Measurements from ENCODE around the gene PDE4D.

PDE4D gene

DNA sequence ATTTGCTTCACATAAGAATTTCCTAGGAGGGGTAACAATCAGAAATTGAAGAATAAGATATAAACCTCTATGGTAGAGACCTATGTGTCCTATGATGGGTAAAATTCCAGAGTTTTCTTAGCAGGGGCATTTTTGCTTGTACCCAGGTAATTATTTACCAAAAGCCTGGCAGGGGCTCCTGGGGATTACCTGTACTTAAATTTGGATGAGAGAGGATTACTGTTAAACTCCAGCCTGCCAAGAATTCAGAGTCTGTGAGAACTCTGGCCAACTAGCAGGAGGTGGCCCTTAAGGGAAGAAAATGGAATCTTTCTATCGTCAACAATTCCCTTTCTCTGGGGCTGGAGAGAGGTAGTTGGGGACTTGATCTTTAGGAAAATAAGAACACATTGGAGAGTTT is 460.4 kb downstream of the PDE4D start:
- Histone ChIP-seq H2AFZ (ENCODE audit: low read length) (no peak overlapping the region), H2BK12ac (ENCODE audit: low read length) (no peak overlapping the region), H2BK15ac (ENCODE audit: low read length) (no peak overlapping the region), H3K18ac (ENCODE audit: low read length) (no peak overlapping the region), H3K23ac (ENCODE audit: low read depth, low read length, poor library complexity) (no peak overlapping the region), H3K14ac (ENCODE audit: low read length) (no peak overlapping the region), H3K36me3 (replicated peaks in 1 of 2; ENCODE audit: control insufficient read depth in 2 of 2, insufficient read depth in 2 of 2, low read length in 2 of 2) (no peaks in the 10 kb centered on the region), H3K27me3 (ENCODE audit: control insufficient read depth in 3 of 3, insufficient read depth in 3 of 3, low read depth in 1 of 3, low read length in 3 of 3) (no peaks in the 10 kb centered on the region), H3K4me2 (ENCODE audit: insufficient read depth, low read length, poor library complexity, severe bottlenecking) (no peak overlapping the region), H3K4me1 (ENCODE audit: control insufficient read depth in 2 of 2, insufficient read depth in 1 of 2, low read depth in 1 of 2, low read length in 2 of 2) (no peaks in the 10 kb centered on the region), H2AK5ac (ENCODE audit: low read depth, low read length) (no peak overlapping the region), H3K4me3 (ENCODE audit: low read length in 2 of 2) (no peak overlapping the region), H3K9ac (ENCODE audit: low read depth, low read length, poor library complexity) (no peak overlapping the region), H3K27ac (replicated peaks; ENCODE audit: low read length) (no peak overlapping the region), H4K8ac (ENCODE audit: low read depth, low read length) (no peak overlapping the region), H3K9me3 (replicated peaks in 1 of 2; ENCODE audit: control insufficient read depth in 2 of 2, insufficient read depth in 1 of 2, low read depth in 1 of 2, low read length in 2 of 2) (no peaks in the 10 kb centered on the region), H4K91ac (ENCODE audit: low read depth, low read length, poor library complexity) (no peak overlapping the region), H3K4ac (ENCODE audit: low read length) (no peak overlapping the region), H2BK5ac (ENCODE audit: low read length) (no peak overlapping the region), H2BK120ac (ENCODE audit: low read depth, low read length) (no peak overlapping the region), H3K79me1 (ENCODE audit: low read depth, low read length) (no peaks in the 10 kb centered on the region)
- WGBS, 2 donors (ENCODE audit: extremely low coverage in 2 of 2, insufficient read length in 2 of 2, insufficient replicate concordance in 1 of 2): no CpG with 5 or more reads among the region's 1 CpG
- no peak for DNase-seq (ENCODE audit: low spot score)

DNA sequence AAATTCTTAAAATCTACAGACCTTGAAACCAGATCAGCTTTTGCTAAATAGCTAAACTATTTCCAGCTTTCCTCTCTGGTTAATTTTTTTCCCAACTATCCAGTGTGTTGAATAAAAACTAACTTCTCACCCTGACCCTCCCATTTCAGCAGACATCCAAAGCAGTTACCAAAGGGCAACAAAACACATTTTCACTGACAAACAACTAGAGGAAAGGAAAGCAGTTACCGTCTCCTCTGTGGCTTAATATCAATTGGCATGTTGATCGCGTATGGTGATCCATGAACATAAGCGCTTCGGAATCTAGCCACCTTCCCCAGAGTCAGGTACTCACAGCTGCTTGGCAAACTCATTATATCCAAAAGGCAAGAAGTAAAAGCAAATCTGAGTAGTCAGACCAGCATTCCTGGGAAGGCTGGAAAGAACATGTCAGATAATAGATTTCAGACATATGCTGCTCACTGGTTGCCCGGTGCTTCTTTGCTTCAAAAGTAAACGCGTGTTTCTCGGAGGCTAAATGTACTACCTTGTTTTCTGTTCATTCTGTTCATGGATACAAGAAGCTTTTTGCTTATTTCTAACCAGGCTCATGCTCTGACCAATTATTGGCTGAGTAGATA is 463.4 kb downstream of the PDE4D start:
- H3K18ac ChIP-seq (ENCODE audit: low read length): no peak overlapping the region
- no CpG with 5 or more reads among the region's 9 CpGs for WGBS, 2 donors (ENCODE audit: extremely low coverage in 2 of 2, insufficient read length in 2 of 2, insufficient replicate concordance in 1 of 2)

DNA sequence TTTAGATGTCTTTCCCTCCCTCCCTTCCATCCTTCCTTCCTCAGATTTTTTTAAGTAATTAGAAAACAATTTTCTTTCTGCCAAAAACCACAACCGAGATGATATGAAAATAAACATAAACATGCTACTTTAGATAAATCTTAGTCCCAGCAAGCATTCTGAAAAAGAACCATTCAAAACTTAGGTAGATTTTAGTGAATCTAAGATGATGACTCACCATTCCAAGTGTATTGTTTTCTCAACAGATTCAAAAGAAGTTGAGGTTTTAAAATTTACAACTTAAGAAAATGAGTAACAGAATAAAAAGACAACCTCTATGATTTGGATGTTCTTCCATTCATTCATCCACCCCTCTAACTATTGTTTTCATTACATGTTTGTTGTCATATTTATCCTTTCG is 465.1 kb downstream of the PDE4D start:
- Histone ChIP-seq H2BK120ac (ENCODE audit: low read depth, low read length) (no peak overlapping the region), H3K27ac (replicated peaks; ENCODE audit: low read length) (no peak overlapping the region), H3K14ac (ENCODE audit: low read length) (no peak overlapping the region), H2AFZ (ENCODE audit: low read length) (no peak overlapping the region), H2BK12ac (ENCODE audit: low read length) (no peak overlapping the region), H3K4me2 (ENCODE audit: insufficient read depth, low read length, poor library complexity, severe bottlenecking) (no peak overlapping the region), H3K18ac (ENCODE audit: low read length) (no peak overlapping the region), H3K9me3 (replicated peaks in 1 of 2; ENCODE audit: control insufficient read depth in 2 of 2, insufficient read depth in 1 of 2, low read depth in 1 of 2, low read length in 2 of 2) (no peaks in the 10 kb centered on the region), H2AK5ac (ENCODE audit: low read depth, low read length) (no peak overlapping the region), H3K4me3 (ENCODE audit: low read length in 2 of 2) (no peak overlapping the region), H3K36me3 (replicated peaks in 1 of 2; ENCODE audit: control insufficient read depth in 2 of 2, insufficient read depth in 2 of 2, low read length in 2 of 2) (no peaks in the 10 kb centered on the region), H3K79me1 (ENCODE audit: low read depth, low read length) (no peaks in the 10 kb centered on the region), H3K27me3 (ENCODE audit: control insufficient read depth in 3 of 3, insufficient read depth in 3 of 3, low read depth in 1 of 3, low read length in 3 of 3) (no peaks in the 10 kb centered on the region), H4K8ac (ENCODE audit: low read depth, low read length) (no peak overlapping the region), H3K4ac (ENCODE audit: low read length) (no peak overlapping the region), H2BK15ac (ENCODE audit: low read length) (no peak overlapping the region), H3K9ac (ENCODE audit: low read depth, low read length, poor library complexity) (no peak overlapping the region), H3K23ac (ENCODE audit: low read depth, low read length, poor library complexity) (no peak overlapping the region), H4K91ac (ENCODE audit: low read depth, low read length, poor library complexity) (no peak overlapping the region), H3K4me1 (ENCODE audit: control insufficient read depth in 2 of 2, insufficient read depth in 1 of 2, low read depth in 1 of 2, low read length in 2 of 2) (no peaks in the 10 kb centered on the region), H2BK5ac (ENCODE audit: low read length) (no peak overlapping the region)
- WGBS, 2 donors (ENCODE audit: extremely low coverage in 2 of 2, insufficient read length in 2 of 2, insufficient replicate concordance in 1 of 2): no CpG with 5 or more reads among the region's 2 CpGs
- DNase-seq (ENCODE audit: low spot score): no peak

More for the DNA sequence above, 463.4 kb downstream of the PDE4D start:
- Histone ChIP-seq H2AFZ (ENCODE audit: low read length) (no peak overlapping the region), H4K91ac (ENCODE audit: low read depth, low read length, poor library complexity) (no peak overlapping the region), H3K4ac (ENCODE audit: low read length) (no peak overlapping the region), H3K79me1 (ENCODE audit: low read depth, low read length) (no peaks in the 10 kb centered on the region), H2BK12ac (ENCODE audit: low read length) (no peak overlapping the region), H3K9ac (ENCODE audit: low read depth, low read length, poor library complexity) (no peak overlapping the region), H3K9me3 (replicated peaks in 1 of 2; ENCODE audit: control insufficient read depth in 2 of 2, insufficient read depth in 1 of 2, low read depth in 1 of 2, low read length in 2 of 2) (no peaks in the 10 kb centered on the region), H3K27ac (replicated peaks; ENCODE audit: low read length) (no peak overlapping the region), H3K27me3 (ENCODE audit: control insufficient read depth in 3 of 3, insufficient read depth in 3 of 3, low read depth in 1 of 3, low read length in 3 of 3) (no peaks in the 10 kb centered on the region), H3K4me1 (ENCODE audit: control insufficient read depth in 2 of 2, insufficient read depth in 1 of 2, low read depth in 1 of 2, low read length in 2 of 2) (no peaks in the 10 kb centered on the region), H3K23ac (ENCODE audit: low read depth, low read length, poor library complexity) (no peak overlapping the region), H2BK5ac (ENCODE audit: low read length) (no peak overlapping the region), H3K36me3 (replicated peaks in 1 of 2; ENCODE audit: control insufficient read depth in 2 of 2, insufficient read depth in 2 of 2, low read length in 2 of 2) (no peaks in the 10 kb centered on the region), H3K4me3 (ENCODE audit: low read length in 2 of 2) (no peak overlapping the region), H2BK120ac (ENCODE audit: low read depth, low read length) (no peak overlapping the region), H2BK15ac (ENCODE audit: low read length) (no peak overlapping the region), H3K4me2 (ENCODE audit: insufficient read depth, low read length, poor library complexity, severe bottlenecking) (no peak overlapping the region), H3K14ac (ENCODE audit: low read length) (no peak overlapping the region), H2AK5ac (ENCODE audit: low read depth, low read length) (no peak overlapping the region), H4K8ac (ENCODE audit: low read depth, low read length) (no peak overlapping the region)
- no peak for DNase-seq (ENCODE audit: low spot score)

DNA sequence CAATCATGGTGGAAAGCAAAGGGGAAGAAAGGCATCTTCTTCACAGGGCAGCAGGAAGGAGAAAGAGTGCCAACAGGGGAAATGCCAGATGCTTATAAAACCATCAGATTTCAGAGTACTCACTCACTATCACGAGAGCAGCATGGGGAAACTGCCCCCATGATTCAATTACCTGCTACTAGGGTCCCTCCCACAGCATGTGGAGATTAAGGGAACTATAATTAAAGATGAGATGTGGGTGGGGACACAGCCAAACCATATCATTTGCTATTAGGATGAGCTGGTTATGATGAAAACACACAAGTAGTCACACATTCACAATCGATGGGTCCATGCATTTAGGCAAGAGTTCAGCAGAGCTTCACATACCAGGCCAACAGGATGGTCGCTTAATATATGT is 469.0 kb downstream of the PDE4D start:
- Histone ChIP-seq H4K8ac (ENCODE audit: low read depth, low read length) (no peak overlapping the region), H2BK12ac (ENCODE audit: low read length) (no peak overlapping the region)
- WGBS, 2 donors (ENCODE audit: extremely low coverage in 2 of 2, insufficient read length in 2 of 2, insufficient replicate concordance in 1 of 2): no CpG with 5 or more reads among the region's 3 CpGs

More for the DNA sequence above, 469.0 kb downstream of the PDE4D start:
- H3K27ac ChIP-seq (replicated peaks; ENCODE audit: low read length): no peak overlapping the region
- H2BK120ac ChIP-seq (ENCODE audit: low read depth, low read length): no peak overlapping the region
- no peaks in the 10 kb centered on the region for H3K4me1 ChIP-seq (ENCODE audit: control insufficient read depth in 2 of 2, insufficient read depth in 1 of 2, low read depth in 1 of 2, low read length in 2 of 2)
- H3K9me3 ChIP-seq (replicated peaks in 1 of 2; ENCODE audit: control insufficient read depth in 2 of 2, insufficient read depth in 1 of 2, low read depth in 1 of 2, low read length in 2 of 2): no peaks in the 10 kb centered on the region
- H3K4ac ChIP-seq (ENCODE audit: low read length): no peak overlapping the region
- no peaks in the 10 kb centered on the region for H3K36me3 ChIP-seq (replicated peaks in 1 of 2; ENCODE audit: control insufficient read depth in 2 of 2, insufficient read depth in 2 of 2, low read length in 2 of 2)
- no peak overlapping the region for H2BK5ac ChIP-seq (ENCODE audit: low read length)
- no peak overlapping the region for H2AK5ac ChIP-seq (ENCODE audit: low read depth, low read length)
- H4K91ac ChIP-seq (ENCODE audit: low read depth, low read length, poor library complexity): no peak overlapping the region
- H3K4me3 ChIP-seq (ENCODE audit: low read length in 2 of 2): no peak overlapping the region
- H3K9ac ChIP-seq (ENCODE audit: low read depth, low read length, poor library complexity): no peak overlapping the region
- DNase-seq (ENCODE audit: low spot score): no peak
- no peak overlapping the region for H3K14ac ChIP-seq (ENCODE audit: low read length)
- no peaks in the 10 kb centered on the region for H3K79me1 ChIP-seq (ENCODE audit: low read depth, low read length)
- no peak overlapping the region for H3K4me2 ChIP-seq (ENCODE audit: insufficient read depth, low read length, poor library complexity, severe bottlenecking)
- H3K23ac ChIP-seq (ENCODE audit: low read depth, low read length, poor library complexity): no peak overlapping the region
- H2BK15ac ChIP-seq (ENCODE audit: low read length): no peak overlapping the region
- no peaks in the 10 kb centered on the region for H3K27me3 ChIP-seq (ENCODE audit: control insufficient read depth in 3 of 3, insufficient read depth in 3 of 3, low read depth in 1 of 3, low read length in 3 of 3)
- no peak overlapping the region for H2AFZ ChIP-seq (ENCODE audit: low read length)
- H3K18ac ChIP-seq (ENCODE audit: low read length): no peak overlapping the region
